H1 (cell line): ENCODE results near the gene FHIT.

Source experiments
- CEBPB ChIP-seq: IDR thresholded peaks from 2 replicates; pipeline ENCODE4 v1.6.1; 2012; ENCODE audit warnings: low read depth, low read length
- CTCF ChIP-seq, 3 experiments: IDR thresholded peaks; 1 replicate in 2 of 3; 2 replicates in 1 of 3; pipeline versions ENCODE4 v1.5.1 to v1.6.1; 2011; ENCODE audit warnings: low read length in 3 of 3, mild to moderate bottlenecking in 3 of 3, inconsistent platforms in 2 of 3, low read depth in 1 of 3, moderate library complexity in 1 of 3; ENCODE audit not compliant: insufficient read depth in 1 of 3; ENCODE audit errors: control extremely low read depth in 1 of 3
- EGR1 ChIP-seq: IDR thresholded peaks from 2 replicates; pipeline ENCODE4 v1.6.1; 2011; ENCODE audit warnings: low read depth, low read length, borderline replicate concordance
- HDAC2 ChIP-seq, 2 experiments: fragments of 300-600 bp in 1 of 2; sonication (generic) in 1 of 2; IDR thresholded peaks; 2 replicates each; pipeline ENCODE4 v1.6.1; 2011 to 2012; ENCODE audit warnings: low read depth in 2 of 2, low read length in 2 of 2, mild to moderate bottlenecking in 2 of 2, moderate library complexity in 2 of 2, borderline replicate concordance in 1 of 2, inconsistent platforms in 1 of 2
- JUND ChIP-seq: IDR thresholded peaks from 2 replicates; pipeline ENCODE4 v1.6.1; 2011; ENCODE audit warnings: mild to moderate bottlenecking, improper control_type of control experiment, low read length
- SIX5 ChIP-seq: IDR thresholded peaks from 2 replicates; pipeline ENCODE4 v1.6.1; 2011; ENCODE audit warnings: mild to moderate bottlenecking, low read depth, low read length

- TF ChIP-seq SIX5 (no peak), CTCF (IDR thresholded peaks at IDR 0.05; ENCODE audit: control extremely low read depth in 1 of 3, insufficient read depth in 1 of 3, low read depth in 1 of 3, low read length in 3 of 3) (no peak), HDAC2 (IDR thresholded peaks at IDR 0.05; ENCODE audit: borderline replicate concordance in 1 of 2, low read depth in 2 of 2, low read length in 2 of 2) (no peak), CEBPB (no peak), EGR1 (no peak), JUND (no peak)
These were observed 140.7 kb downstream of the FHIT start for GRCh38 chr3:61110576-61110975.
